Activated CD4-positive, alpha-beta T cell treated with anti-CD3 and anti-CD28 coated beads, Interleukin-2, amount 50 U/mL, for 24 hours (primary cell): ENCODE measurements around the gene GADD45G.
A peak's percentile ranks its signal among the peaks of the same experiment; 100 is the strongest.

Source experiments
- DNase-seq, 2 donors: peaks; one replicate each; pipeline ENCODE4 v3.0.0-alpha.2; 2020; ENCODE audit warnings: low read depth in 1 of 2, low spot score in 1 of 2

The GADD45G gene

GRCh38 chr9:89604729-89605464, at the start of gene GADD45G:
Gene GADD45G (plus strand): TSS chr9:89605012. CDS start chr9:89605122, 110 bp downstream.
- DNase-seq: peak; percentile 67 to 78

DNA sequence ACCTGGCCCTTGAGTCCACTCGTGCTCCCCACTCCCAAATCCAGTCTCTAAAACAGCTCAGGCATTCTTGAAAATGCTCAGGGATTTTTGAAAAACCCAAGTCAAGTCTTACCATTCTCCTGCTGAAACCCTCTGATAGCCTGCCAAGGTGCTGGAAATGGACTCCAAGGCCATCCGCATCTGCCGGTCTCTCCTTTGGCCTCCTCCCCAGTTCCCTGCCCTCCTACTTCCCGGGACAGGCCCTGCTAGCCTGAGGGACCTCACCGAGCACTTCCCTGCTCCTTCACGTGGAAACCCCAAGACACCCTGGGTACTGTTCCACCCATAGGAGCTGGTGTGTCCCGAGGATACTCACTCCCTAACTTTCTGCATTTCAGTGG, 49.8 kb upstream of the GADD45G start:
- no peak for DNase-seq

DNA sequence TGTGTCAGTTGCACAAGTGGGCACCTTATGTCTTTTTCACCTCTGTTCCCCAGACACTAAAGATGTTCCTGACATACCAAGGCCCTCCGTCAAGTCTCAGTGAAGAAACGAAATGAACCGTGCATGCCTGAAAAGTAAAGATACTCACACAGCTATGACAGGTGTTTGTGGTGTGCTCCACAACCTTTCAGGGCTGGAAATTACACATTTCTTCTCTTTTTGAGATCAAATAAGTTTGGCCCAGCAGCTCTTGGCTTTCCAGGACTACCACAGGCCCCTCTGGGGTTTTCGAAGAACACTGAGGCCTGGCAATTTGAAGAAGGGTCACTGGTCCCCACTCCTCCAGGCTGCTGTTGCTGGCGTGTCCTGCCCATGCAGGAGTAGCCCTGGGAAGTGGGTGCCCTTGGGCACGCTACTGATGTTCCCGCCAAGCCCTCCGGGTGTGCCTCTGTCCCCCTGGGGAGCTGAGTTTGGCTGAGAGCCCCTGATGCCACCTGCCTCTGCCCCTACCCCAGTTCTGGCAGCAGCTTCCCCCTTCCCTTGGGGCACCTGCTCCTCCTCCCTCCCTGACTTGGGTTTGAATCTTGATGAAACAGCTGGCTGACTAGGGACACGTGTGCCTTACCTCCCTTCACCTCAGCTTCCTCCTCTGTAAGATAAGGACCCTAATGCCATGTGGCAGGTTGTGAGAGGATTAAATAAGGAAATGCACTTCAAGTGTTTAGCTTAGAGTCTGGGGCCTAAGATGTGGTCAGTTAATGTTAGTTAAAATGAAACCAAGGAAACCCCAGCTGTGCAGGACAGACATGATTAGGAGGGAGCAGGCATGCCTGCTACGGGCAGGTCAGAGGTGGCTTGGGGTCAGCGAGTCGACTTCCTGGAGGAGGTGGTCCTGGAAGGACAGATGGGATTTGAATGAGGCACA, 49.1 kb upstream of the GADD45G start:
- no peak for DNase-seq

DNA sequence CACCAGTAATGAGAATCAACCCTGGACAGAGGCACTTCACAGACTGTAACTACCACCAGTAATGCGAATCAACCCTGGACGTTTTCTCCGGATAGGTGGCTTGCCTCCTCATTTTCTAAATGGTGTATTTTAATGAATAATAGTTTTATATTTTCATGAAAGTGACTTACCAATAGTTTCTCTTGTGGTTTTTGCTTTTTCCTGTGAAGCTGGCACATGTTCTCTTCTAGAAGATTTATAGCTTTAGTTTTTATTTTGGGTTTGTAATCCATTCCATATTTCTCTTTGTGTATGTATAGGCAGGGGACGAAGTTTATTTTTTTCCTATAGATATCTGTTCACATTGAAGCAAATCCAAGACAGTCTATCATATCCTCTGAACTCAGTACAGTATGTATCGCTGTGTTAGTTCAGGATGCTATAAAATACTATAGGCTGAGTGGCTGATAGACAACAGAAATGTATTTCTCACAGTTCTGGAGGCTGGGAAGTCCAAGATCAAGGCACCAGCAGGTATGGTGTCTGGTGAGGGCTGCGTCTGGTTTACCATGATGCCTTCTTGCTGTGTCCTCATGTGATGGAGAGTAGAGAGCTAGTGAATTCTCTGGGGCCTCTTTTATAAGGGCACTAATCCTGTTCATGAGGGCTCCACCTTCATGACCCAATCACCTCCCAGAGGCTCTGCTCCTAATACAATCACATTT, 46.5 kb upstream of the GADD45G start:
- no peak for DNase-seq

GRCh38 chr9:89558948-89559347, 45.9 kb upstream of the GADD45G start:
- DNase-seq: no peak

DNA sequence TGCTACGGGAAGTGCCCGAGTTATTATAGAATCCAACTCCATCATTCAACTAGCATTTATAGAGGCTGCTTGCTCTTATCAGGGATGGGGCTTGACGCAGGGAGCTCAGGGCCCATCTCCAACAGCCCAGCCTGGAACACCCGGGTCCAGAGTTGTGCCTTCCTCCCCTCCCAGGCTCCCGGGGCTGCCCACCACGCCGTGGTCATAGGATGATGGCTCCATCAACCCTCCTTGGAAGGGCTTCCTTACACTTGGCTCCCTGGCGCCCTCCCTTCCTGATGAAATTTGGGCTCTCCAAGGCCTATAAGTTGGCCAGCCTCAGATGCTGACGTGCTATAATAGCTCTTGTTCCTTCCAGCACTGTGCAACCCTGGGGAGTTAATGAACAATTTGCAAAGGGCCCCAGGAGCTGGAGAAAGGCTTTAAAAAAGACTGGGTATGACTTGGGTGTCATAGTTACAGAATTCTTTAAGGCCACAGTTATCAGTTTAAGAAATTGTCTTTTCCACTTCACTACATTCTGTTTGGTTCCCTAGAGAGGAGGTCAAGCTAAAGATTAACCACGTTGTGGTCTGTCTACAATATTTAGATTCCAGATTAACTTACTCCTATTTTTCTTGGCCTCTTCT, 42.5 kb upstream of the GADD45G start:
- DNase-seq: no peak

DNA sequence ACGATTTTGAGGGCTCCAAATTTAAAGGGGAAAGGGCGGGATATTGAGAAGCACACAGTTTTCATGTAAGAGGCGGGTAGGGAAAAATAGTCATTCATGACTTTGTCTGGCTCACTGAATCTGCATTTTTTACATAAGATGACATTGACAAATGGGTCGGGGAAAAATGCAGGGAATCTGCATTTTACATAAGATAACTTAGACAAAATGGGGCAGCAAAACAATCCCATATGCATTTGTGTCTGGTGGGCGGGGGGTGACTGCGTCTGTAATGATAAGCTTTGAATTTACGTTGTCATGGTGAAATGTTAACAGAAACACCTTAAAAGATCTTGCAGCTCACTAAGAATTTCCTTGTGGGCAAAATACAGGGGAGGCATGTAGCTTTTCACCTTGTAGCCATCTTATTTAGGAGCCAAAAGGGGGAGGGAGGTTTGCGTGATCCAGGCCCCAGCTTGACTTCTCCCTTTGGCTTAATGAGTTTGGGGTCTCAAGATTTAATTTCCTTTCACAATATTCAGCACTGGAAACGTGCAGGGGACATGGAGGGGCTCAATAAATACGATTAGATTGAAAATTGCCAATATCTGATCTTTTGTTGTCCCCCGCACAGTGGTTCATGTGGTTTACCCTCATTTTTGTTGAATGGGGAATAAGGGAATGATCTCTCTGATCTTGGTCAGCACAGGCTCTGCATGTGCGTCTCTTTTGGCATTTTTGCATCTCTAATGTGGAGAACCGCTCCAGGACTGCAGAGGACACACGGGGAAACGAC, 41.1 kb upstream of the GADD45G start:
- no peak for DNase-seq

- DNase-seq: no peak
Observed at GRCh38 chr9:89564346-89564878, 40.4 kb upstream of the GADD45G start.

DNA sequence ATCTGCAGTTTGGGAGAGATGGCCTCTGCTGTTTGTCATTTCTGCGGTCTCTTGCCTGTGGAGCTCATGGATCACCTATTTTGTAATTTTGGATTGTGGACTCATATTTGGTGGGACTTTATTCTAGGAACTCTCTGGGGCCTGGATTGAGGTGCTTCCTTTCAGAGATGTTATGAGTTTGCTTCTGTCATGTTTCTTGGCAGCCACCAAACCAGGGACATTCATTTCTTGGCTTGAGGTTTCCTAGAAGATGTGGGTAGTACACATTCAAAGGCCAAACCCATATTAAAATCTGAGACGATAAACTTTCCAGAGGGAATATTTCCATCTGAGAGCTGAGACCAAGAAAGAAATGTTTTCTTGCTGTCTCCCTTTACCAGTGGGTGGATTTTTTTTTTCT, 37.2 kb upstream of the GADD45G start:
- DNase-seq: no peak

GRCh38 chr9:89574309-89574708, 30.5 kb upstream of the GADD45G start:
- DNase-seq: no peak

- DNase-seq: no peak
Observed at GRCh38 chr9:89576404-89576839, 28.4 kb upstream of the GADD45G start.

GRCh38 chr9:89577363-89577762, 27.4 kb upstream of the GADD45G start:
- no peak for DNase-seq

DNA sequence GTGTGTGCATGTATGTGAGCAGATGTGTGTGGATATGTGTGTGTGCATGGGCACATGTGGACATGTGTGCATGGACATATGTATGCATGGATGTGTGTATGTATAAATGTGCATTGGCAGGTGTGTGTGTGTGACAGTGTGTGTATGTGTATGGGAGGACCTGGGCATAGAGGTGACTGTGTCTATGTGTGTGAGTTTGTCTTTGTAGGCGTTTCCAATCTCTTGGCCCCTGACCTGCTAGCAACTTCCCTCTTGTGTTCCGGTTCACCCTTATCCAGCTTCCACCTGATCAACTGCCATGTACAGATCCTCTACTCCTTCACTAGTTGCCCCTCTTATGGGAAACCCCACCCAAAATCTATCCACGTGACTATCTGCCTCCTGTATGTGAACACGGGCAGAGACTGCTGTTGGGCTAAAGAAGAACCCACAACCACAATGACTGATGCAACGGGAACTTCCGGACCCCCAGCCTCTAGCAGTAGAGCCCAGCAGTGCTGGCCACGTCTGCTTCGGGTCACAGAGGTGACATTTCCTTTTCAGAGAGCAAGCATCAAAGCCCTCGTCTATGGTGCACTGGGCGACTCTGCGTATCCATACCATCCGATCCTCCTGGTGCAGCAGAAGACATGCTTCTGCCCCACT, 24.9 kb upstream of the GADD45G start:
- DNase-seq: no peak

GRCh38 chr9:89586311-89586710, 18.5 kb upstream of the GADD45G start:
- no peak for DNase-seq

- no peak for DNase-seq
Observed at GRCh38 chr9:89588271-89588879, 16.4 kb upstream of the GADD45G start.

GRCh38 chr9:89590415-89590814, 14.4 kb upstream of the GADD45G start:
- DNase-seq: no peak

DNA sequence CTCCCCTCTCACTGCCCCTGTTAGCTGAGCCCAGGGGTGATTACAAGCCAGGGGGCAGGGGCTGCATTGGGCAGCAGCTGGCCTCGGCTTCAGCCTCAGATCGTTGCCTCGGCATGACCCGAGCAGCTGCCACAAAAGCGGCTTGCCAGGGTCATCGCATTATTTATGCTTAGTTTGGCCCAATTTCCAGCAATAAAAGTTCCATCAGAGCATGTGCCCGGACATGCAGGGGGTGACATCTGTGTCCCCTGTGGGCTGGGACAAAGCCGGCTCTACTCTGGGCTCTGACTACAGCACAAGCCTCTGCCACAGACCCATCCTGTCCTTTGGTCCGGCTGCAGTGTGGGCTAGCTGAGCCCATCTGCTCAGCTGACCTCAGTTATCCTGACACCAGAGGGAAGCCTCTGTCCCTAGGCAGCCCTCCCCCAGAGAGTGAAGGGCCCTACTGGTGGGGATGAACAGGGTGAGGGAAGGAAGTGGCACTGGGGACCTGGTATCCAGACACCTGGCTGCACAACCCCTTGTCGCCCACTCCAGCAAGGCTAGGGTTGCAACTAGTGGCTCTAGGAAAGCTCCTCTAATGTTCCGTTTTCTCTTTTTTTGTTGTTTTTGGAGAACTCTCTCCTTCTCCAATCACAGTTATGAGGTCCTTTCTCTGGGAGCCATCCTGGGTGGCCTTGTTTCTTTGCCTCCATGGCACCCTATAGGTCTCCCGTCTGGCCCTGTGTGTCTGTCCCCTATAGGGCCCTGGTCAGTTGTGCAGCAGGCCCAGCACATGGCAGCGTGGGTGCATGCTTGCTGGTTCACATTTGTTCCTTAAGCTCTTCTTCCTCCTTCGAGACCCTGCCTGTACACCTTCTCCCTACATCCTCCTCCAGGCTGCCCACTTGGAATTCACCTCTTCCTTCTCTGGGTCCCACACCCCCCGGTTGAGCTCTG, 13.3 kb upstream of the GADD45G start:
- no peak for DNase-seq

- DNase-seq: no peak
Observed at GRCh38 chr9:89592213-89592815, 12.5 kb upstream of the GADD45G start.
